ENCODE measurements around the gene SORCS1.

The SORCS1 gene

GRCh38 chr10:107098326-107098725, 66.2 kb downstream of the SORCS1 start:
- no peaks in the 10 kb centered on the region for H3K79me2 ChIP-seq (ENCODE audit: control insufficient read depth, low read length)
- H3K27me3 ChIP-seq (ENCODE audit: control insufficient read depth, low read length), result no peaks in the 10 kb centered on the region
- no peak overlapping the region for H3K4me2 ChIP-seq (ENCODE audit: low read length)
- H3K36me3 ChIP-seq (ENCODE audit: control insufficient read depth, low read length), result no peaks in the 10 kb centered on the region
- H3K27ac ChIP-seq (ENCODE audit: low read depth, low read length), result no peak overlapping the region
- H3K9me3 ChIP-seq (ENCODE audit: control insufficient read depth, insufficient read depth, low read length), result no peaks in the 10 kb centered on the region
- no peaks in the 10 kb centered on the region for H3F3A ChIP-seq (ENCODE audit: control insufficient read depth, insufficient read depth)
- H3K9me2 ChIP-seq (replicated peaks; ENCODE audit: control insufficient read depth, low read length), result no peaks in the 10 kb centered on the region
- H4K20me1 ChIP-seq (ENCODE audit: control insufficient read depth, insufficient read depth, low read depth, low read length), result no peaks in the 10 kb centered on the region
- H3K4me3 ChIP-seq (ENCODE audit: low read length), result no peak overlapping the region
- TF ChIP-seq, protein P1, sequence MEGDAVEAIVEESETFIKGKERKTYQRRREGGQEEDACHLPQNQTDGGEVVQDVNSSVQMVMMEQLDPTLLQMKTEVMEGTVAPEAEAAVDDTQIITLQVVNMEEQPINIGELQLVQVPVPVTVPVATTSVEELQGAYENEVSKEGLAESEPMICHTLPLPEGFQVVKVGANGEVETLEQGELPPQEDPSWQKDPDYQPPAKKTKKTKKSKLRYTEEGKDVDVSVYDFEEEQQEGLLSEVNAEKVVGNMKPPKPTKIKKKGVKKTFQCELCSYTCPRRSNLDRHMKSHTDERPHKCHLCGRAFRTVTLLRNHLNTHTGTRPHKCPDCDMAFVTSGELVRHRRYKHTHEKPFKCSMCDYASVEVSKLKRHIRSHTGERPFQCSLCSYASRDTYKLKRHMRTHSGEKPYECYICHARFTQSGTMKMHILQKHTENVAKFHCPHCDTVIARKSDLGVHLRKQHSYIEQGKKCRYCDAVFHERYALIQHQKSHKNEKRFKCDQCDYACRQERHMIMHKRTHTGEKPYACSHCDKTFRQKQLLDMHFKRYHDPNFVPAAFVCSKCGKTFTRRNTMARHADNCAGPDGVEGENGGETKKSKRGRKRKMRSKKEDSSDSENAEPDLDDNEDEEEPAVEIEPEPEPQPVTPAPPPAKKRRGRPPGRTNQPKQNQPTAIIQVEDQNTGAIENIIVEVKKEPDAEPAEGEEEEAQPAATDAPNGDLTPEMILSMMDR (IDR thresholded peaks at IDR 0.05; ENCODE audit: low read depth, low read length, poor library complexity, severe bottlenecking), result no peak
- no peak for TF ChIP-seq EZH2phosphoT487 (IDR thresholded peaks at IDR 0.05; ENCODE audit: borderline replicate concordance, low read length)
- H3K4me1 ChIP-seq (ENCODE audit: control insufficient read depth, low read length), result no peaks in the 10 kb centered on the region

DNA sequence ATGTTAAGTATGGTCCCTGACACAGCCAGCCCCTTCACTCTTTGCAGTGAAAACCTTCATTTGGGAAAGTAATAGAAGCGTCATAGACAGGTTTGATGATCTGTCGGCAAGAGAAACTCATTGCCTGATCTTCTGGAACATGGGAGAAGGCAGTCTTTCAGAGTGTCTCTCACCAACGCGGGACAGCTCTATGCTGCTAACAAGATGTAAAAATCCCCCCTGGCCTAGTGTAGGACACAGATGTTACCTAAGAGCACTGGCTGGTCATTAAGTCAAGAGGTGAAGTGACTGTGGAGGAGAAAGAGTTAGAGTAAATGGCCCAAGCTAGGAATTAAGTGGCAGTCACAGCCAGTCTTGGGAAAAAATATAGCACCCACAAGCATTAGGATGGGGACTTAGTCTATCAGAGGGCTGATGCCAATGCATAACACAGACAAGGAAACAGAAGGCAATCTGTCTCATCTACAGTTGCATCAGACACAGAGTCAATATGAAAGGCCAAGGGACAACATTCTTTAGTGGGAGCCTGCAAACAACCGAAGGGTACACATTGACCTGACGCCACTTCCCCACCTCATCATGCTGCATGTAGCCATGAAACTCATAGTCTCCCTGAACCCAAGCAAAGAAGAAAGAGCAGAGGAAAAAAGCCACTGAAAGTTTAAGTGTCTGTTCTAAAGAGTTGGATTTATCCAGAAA, 69.5 kb downstream of the SORCS1 start:
- H3K4me2 ChIP-seq (ENCODE audit: low read length), result no peak overlapping the region
- no peaks in the 10 kb centered on the region for H3K27me3 ChIP-seq (ENCODE audit: control insufficient read depth, low read length)
- no peaks in the 10 kb centered on the region; the same call in 1 of the 2 replicates for H3K9me3 ChIP-seq (ENCODE audit: control insufficient read depth, insufficient read depth, low read length)
- no peaks in the 10 kb centered on the region for H3K4me1 ChIP-seq (ENCODE audit: control insufficient read depth, low read length)
- H3K27ac ChIP-seq (ENCODE audit: low read depth, low read length), result no peak overlapping the region
- TF ChIP-seq, protein P1 (IDR thresholded peaks at IDR 0.05; ENCODE audit: low read depth, low read length, poor library complexity, severe bottlenecking), result no peak
- TF ChIP-seq EZH2phosphoT487 (IDR thresholded peaks at IDR 0.05; ENCODE audit: borderline replicate concordance, low read length), result no peak
- H3K4me3 ChIP-seq (ENCODE audit: low read length), result no peak overlapping the region
- no peaks in the 10 kb centered on the region for H3F3A ChIP-seq (ENCODE audit: control insufficient read depth, insufficient read depth)
- no peaks in the 10 kb centered on the region for H3K36me3 ChIP-seq (ENCODE audit: control insufficient read depth, low read length)
- H3K9me2 ChIP-seq (replicated peaks; ENCODE audit: control insufficient read depth, low read length), result no peaks in the 10 kb centered on the region
- no peaks in the 10 kb centered on the region for H4K20me1 ChIP-seq (ENCODE audit: control insufficient read depth, insufficient read depth, low read depth, low read length)
- no peaks in the 10 kb centered on the region for H3K79me2 ChIP-seq (ENCODE audit: control insufficient read depth, low read length)

GRCh38 chr10:107092321-107092720, 72.2 kb downstream of the SORCS1 start:
- no peaks in the 10 kb centered on the region for H3K79me2 ChIP-seq (ENCODE audit: control insufficient read depth, low read length)
- no peak overlapping the region for H3K4me2 ChIP-seq (ENCODE audit: low read length)
- H3K36me3 ChIP-seq (ENCODE audit: control insufficient read depth, low read length), result no peaks in the 10 kb centered on the region
- H4K20me1 ChIP-seq (ENCODE audit: control insufficient read depth, insufficient read depth, low read depth, low read length), result no peaks in the 10 kb centered on the region
- no peaks in the 10 kb centered on the region for H3K4me1 ChIP-seq (ENCODE audit: control insufficient read depth, low read length)
- H3K4me3 ChIP-seq (ENCODE audit: low read length), result no peak overlapping the region
- no peaks in the 10 kb centered on the region for H3F3A ChIP-seq (ENCODE audit: control insufficient read depth, insufficient read depth)
- no peak overlapping the region for H3K27ac ChIP-seq (ENCODE audit: low read depth, low read length)
- H3K9me2 ChIP-seq (replicated peaks; ENCODE audit: control insufficient read depth, low read length), result no peaks in the 10 kb centered on the region
- H3K27me3 ChIP-seq (ENCODE audit: control insufficient read depth, low read length), result no peaks in the 10 kb centered on the region
- no peaks in the 10 kb centered on the region; the same call in 1 of the 2 replicates for H3K9me3 ChIP-seq (ENCODE audit: control insufficient read depth, insufficient read depth, low read length)
- TF ChIP-seq, protein P1 (IDR thresholded peaks at IDR 0.05; ENCODE audit: low read depth, low read length, poor library complexity, severe bottlenecking), result no peak
- TF ChIP-seq EZH2phosphoT487 (IDR thresholded peaks at IDR 0.05; ENCODE audit: borderline replicate concordance, low read length), result no peak
